GM23338 (cell line): ENCODE measurements around the gene PIK3R3. TPM values are rescaled to one million over a fixed set of nuclear protein-coding genes. Genes with fewer than 3 reads are reported as not detected.

Source experiments
- ATAC-seq: fragments of 200-7000 bp; cut with Tn5 transposase; 3 replicates; pipeline ENCODE4 v1.9.1; 2020
- DNase-seq: peaks from one replicate; pipeline ENCODE4 v3.0.0-alpha.2; 2015; ENCODE audit warnings: low spot score
- H2AFZ ChIP-seq: fragments of 200-600 bp; sonication (generic); 2 replicates; pipeline ENCODE4 v1.8.0; 2016; ENCODE audit warnings: antibody characterized with exemption, mild to moderate bottlenecking, moderate library complexity
- H3F3A ChIP-seq: fragments of 200-600 bp; sonication (generic); replicated peaks from 2 replicates; pipeline ENCODE4 v1.8.0; 2017; ENCODE audit warnings: antibody characterized with exemption, mixed run types, low read depth
- H3K27ac ChIP-seq: fragments of 200-600 bp; sonication (generic); 2 replicates; pipeline ENCODE4 v1.6.1; 2016; ENCODE audit warnings: low read depth
- H3K27me3 ChIP-seq: fragments of 200-600 bp; sonication (generic); 2 replicates; pipeline ENCODE4 v1.8.0; 2016; ENCODE audit warnings: mild to moderate bottlenecking, mixed run types, moderate library complexity; ENCODE audit not compliant: insufficient read depth
- H3K36me3 ChIP-seq: fragments of 200-600 bp; sonication (generic); 2 replicates; pipeline ENCODE4 v1.8.0; 2016; ENCODE audit warnings: mild to moderate bottlenecking; ENCODE audit not compliant: insufficient read depth
- H3K4me1 ChIP-seq: fragments of 200-600 bp; sonication (generic); 2 replicates; pipeline ENCODE4 v1.8.0; 2016; ENCODE audit warnings: mild to moderate bottlenecking, moderate library complexity; ENCODE audit not compliant: insufficient read depth
- H3K4me2 ChIP-seq: fragments of 200-600 bp; sonication (generic); 2 replicates; pipeline ENCODE4 v1.7.1; 2017; ENCODE audit warnings: mixed run types
- H3K4me3 ChIP-seq: fragments of 200-600 bp; sonication (generic); 2 replicates; pipeline ENCODE4 v1.6.1; 2016; ENCODE audit warnings: mixed run types
- H3K79me2 ChIP-seq: fragments of 200-600 bp; sonication (generic); replicated peaks from 2 replicates; pipeline ENCODE4 v1.8.0; 2017; ENCODE audit warnings: mild to moderate bottlenecking; ENCODE audit not compliant: insufficient read depth
- H3K9me2 ChIP-seq: fragments of 200-600 bp; sonication (generic); 2 replicates; pipeline ENCODE4 v1.8.0; 2017; ENCODE audit not compliant: insufficient read depth
- H4K20me1 ChIP-seq: fragments of 200-600 bp; sonication (generic); replicated peaks from 2 replicates; pipeline ENCODE4 v1.8.0; 2017; ENCODE audit warnings: mild to moderate bottlenecking; ENCODE audit not compliant: insufficient read depth
- H3K27ac Mint-ChIP-seq: 2 replicates; pipeline ENCODE4 v1.8.0; 2020; ENCODE audit warnings: inconsistent platforms, mild to moderate bottlenecking, moderate library complexity, mixed read lengths
- H3K27me3 Mint-ChIP-seq: 3 replicates; pipeline ENCODE4 v1.8.0; 2022; ENCODE audit warnings: low read depth, mild to moderate bottlenecking, moderate library complexity, mixed read lengths, inconsistent platforms; ENCODE audit not compliant: insufficient read depth, poor library complexity
- H3K36me3 Mint-ChIP-seq: 3 replicates; pipeline ENCODE4 v1.8.0; 2021; ENCODE audit warnings: low read depth, mild to moderate bottlenecking, inconsistent platforms, moderate library complexity, mixed read lengths
- H3K4me1 Mint-ChIP-seq: 3 replicates; pipeline ENCODE4 v1.8.0; 2020; ENCODE audit warnings: mild to moderate bottlenecking, inconsistent platforms, mixed read lengths
- H3K4me3 Mint-ChIP-seq: 3 replicates; pipeline ENCODE4 v1.8.0; 2021; ENCODE audit warnings: moderate library complexity, mild to moderate bottlenecking, inconsistent platforms, mixed read lengths
- H3K9me3 Mint-ChIP-seq: 3 replicates; pipeline ENCODE4 v1.8.0; 2020; ENCODE audit warnings: moderate library complexity, mild to moderate bottlenecking, inconsistent platforms, mixed read lengths
- CTCF ChIP-seq, 2 experiments: fragments of 200-600 bp in 1 of 2; sonication (generic) in 1 of 2; conservative IDR thresholded peaks; 2 replicates each; pipeline versions ENCODE4 v1.5.1 to v1.6.1; 2016 to 2017; ENCODE audit warnings: antibody characterized with exemption in 2 of 2, low read depth in 2 of 2, mild to moderate bottlenecking in 2 of 2, moderate library complexity in 1 of 2
- EZH2phosphoT487 ChIP-seq: fragments of 200-600 bp; sonication (generic); IDR thresholded peaks from one replicate; pipeline ENCODE4 v1.8.1; 2018; ENCODE audit warnings: antibody characterized with exemption; ENCODE audit not compliant: unreplicated experiment
- ZNF114 ChIP-seq: fragments of 250-450 bp; sonication (Bioruptor Pico); IDR thresholded peaks from 2 replicates; pipeline ENCODE4 v1.5.0; 2020; ENCODE audit warnings: mild to moderate bottlenecking, moderate library complexity
- ZNF331 ChIP-seq: fragments of 250-450 bp; sonication (Bioruptor Pico); IDR thresholded peaks from 2 replicates; pipeline ENCODE4 v1.5.0; 2020; ENCODE audit warnings: low read depth, mild to moderate bottlenecking, moderate library complexity
- ZNF462 ChIP-seq: fragments of 250-450 bp; sonication (Bioruptor Pico); IDR thresholded peaks from 2 replicates; pipeline ENCODE4 v1.5.0; 2020; ENCODE audit warnings: mild to moderate bottlenecking, moderate library complexity
- polyA plus RNA-seq: library from polyadenylated mRNA; unstranded; fragments of >200 nt; fragmentation: Nextera tagmentation; extraction: Ambion mirVana; gene quantifications from 2 replicates; pipeline ENCODE4 v1.2.1, GENCODE V29; 2016
- total RNA-seq: library from RNA; depleted of rRNA; stranded (reverse); fragments of >200 nt; shearing (Covaris generic); gene quantifications from 2 replicates; pipeline ENCODE4 v1.2.3, GENCODE V29; 2014

Gene PIK3R3
- total and polyA plus RNA-seq, 2 experiments from 2014 or later, result 7.5 to 8.6 TPM

GRCh38 chr1:46027788-46028573, 104.4 kb downstream of the PIK3R3 start:
- Histone ChIP-seq H3F3A (no peaks in the 10 kb centered on the region), H3K4me2 (no peak overlapping the region), H3K4me1 (no peaks in the 10 kb centered on the region), H3K27me3 (no peaks in the 10 kb centered on the region), H3K36me3 (peaks cover 7% of the 10 kb centered on the region), H3K9me2 (no peaks in the 10 kb centered on the region), H2AFZ (no peak overlapping the region), H4K20me1 (no peaks in the 10 kb centered on the region), H3K4me3 (no peak overlapping the region), H3K79me2 (no peaks in the 10 kb centered on the region), H3K27ac (no peak overlapping the region)
- H3K9me3 Mint-ChIP-seq, result no peaks in the 10 kb centered on the region
- H3K4me1 Mint-ChIP-seq, result no peaks in the 10 kb centered on the region
- no peak for DNase-seq
- TF ChIP-seq ZNF462 (CRISPR knock-in tag), result no peak
- TF ChIP-seq CTCF (conservative IDR thresholded peaks at IDR 0.05; ENCODE audit: low read depth in 2 of 2), result no peak
- no peak for TF ChIP-seq ZNF331 (CRISPR knock-in tag)
- TF ChIP-seq ZNF114 (CRISPR knock-in tag), result no peak
- no peak for TF ChIP-seq EZH2phosphoT487
- no peak overlapping the region for H3K4me3 Mint-ChIP-seq
- no peaks in the 10 kb centered on the region for H3K27me3 Mint-ChIP-seq
- no peak overlapping the region for H3K27ac Mint-ChIP-seq
- ATAC-seq, result no peak
- H3K36me3 Mint-ChIP-seq, result peaks cover 70% of the 10 kb centered on the region
